Neural cell (in vitro differentiated cells): ENCODE results near the gene PDGFB. TPM values are rescaled to one million over a fixed set of nuclear protein-coding genes. Genes with fewer than 3 reads are reported as not detected.

Experiments used
- H2AFZ ChIP-seq: fragments of 200-600, 300-800 bp; sonication (generic), shearing (Covaris generic); 2 replicates; pipeline ENCODE4 v1.6.0; 2014; ENCODE audit warnings: low read depth, mild to moderate bottlenecking, antibody characterized with exemption, low read length, moderate library complexity
- H3F3A ChIP-seq: fragments of 200-600 bp; shearing (Covaris generic); 2 replicates; pipeline ENCODE4 v1.6.1; 2016; ENCODE audit warnings: mild to moderate bottlenecking, moderate library complexity, mixed read lengths, antibody characterized with exemption, low read length; ENCODE audit not compliant: insufficient read depth, poor library complexity, severe bottlenecking
- H3K27ac ChIP-seq: fragments of 200-600, 300-800 bp; sonication (generic), shearing (Covaris generic); 2 replicates; pipeline ENCODE4 v1.5.1; 2014; ENCODE audit warnings: mild to moderate bottlenecking, low read length, moderate library complexity
- H3K27me3 ChIP-seq: fragments of 300-800, 200-600 bp; sonication (generic), shearing (Covaris generic); 2 replicates; pipeline ENCODE4 v1.6.0; 2014; ENCODE audit warnings: mild to moderate bottlenecking, low read depth, low read length, moderate library complexity; ENCODE audit not compliant: insufficient read depth
- H3K36me3 ChIP-seq: fragments of 300-800, 200-600 bp; sonication (generic), shearing (Covaris generic); 2 replicates; pipeline ENCODE4 v1.5.1; 2014; ENCODE audit warnings: mild to moderate bottlenecking, antibody characterized with exemption, low read length, moderate library complexity; ENCODE audit not compliant: insufficient read depth
- H3K4me2 ChIP-seq: fragments of 300-800, 200-600 bp; sonication (generic), shearing (Covaris generic); 2 replicates; pipeline ENCODE4 v1.6.0; 2014; ENCODE audit warnings: mild to moderate bottlenecking, low read length
- H3K4me3 ChIP-seq: fragments of 300-800, 200-600 bp; sonication (generic), shearing (Covaris generic); 2 replicates; pipeline ENCODE4 v1.5.1; 2014; ENCODE audit warnings: mild to moderate bottlenecking, low read length, moderate library complexity
- H3K79me2 ChIP-seq: fragments of 200-600 bp; shearing (Covaris generic); replicated peaks from 2 replicates; pipeline ENCODE4 v1.6.0; 2014; ENCODE audit warnings: mild to moderate bottlenecking, low read length, moderate library complexity; ENCODE audit not compliant: insufficient read depth
- H3K9ac ChIP-seq: fragments of 300-800, 200-600 bp; sonication (generic), shearing (Covaris generic); 2 replicates; pipeline ENCODE4 v1.6.1; 2016; ENCODE audit warnings: mild to moderate bottlenecking, low read length, mixed read lengths
- H3K9me2 ChIP-seq: fragments of 200-600 bp; shearing (Covaris generic); 2 replicates; pipeline ENCODE4 v1.6.1; 2016; ENCODE audit warnings: mild to moderate bottlenecking, low read length, mixed read lengths; ENCODE audit not compliant: insufficient read depth
- H3K9me3 ChIP-seq: fragments of 200-600, 300-800 bp; sonication (generic), shearing (Covaris generic); 2 replicates; pipeline ENCODE4 v1.6.1; 2016; ENCODE audit warnings: mild to moderate bottlenecking, mixed run types, low read length, moderate library complexity, mixed read lengths
- H4K20me1 ChIP-seq: fragments of 200-600 bp; shearing (Covaris generic); 2 replicates; pipeline ENCODE4 v1.6.1; 2016; ENCODE audit warnings: mild to moderate bottlenecking, mixed run types; ENCODE audit not compliant: insufficient read depth
- EP300 ChIP-seq: fragments of 450-650 bp; conservative IDR thresholded peaks from 2 replicates; pipeline ENCODE4 v1.6.1; 2014; ENCODE audit warnings: antibody characterized with exemption, mild to moderate bottlenecking, moderate library complexity; ENCODE audit not compliant: poor library complexity, severe bottlenecking
- EZH2 ChIP-seq: fragments of 200-600, 300-800 bp; shearing (Covaris generic), sonication (generic); IDR thresholded peaks from 2 replicates; pipeline ENCODE4 v1.6.1; 2014; ENCODE audit warnings: antibody characterized with exemption, low read length, borderline replicate concordance, mild to moderate bottlenecking; ENCODE audit not compliant: insufficient read depth, poor library complexity, severe bottlenecking
- MXI1 ChIP-seq: fragments of 450-650 bp; conservative IDR thresholded peaks from 2 replicates; pipeline ENCODE4 v1.6.1; 2014; ENCODE audit warnings: antibody characterized with exemption, mild to moderate bottlenecking; ENCODE audit not compliant: poor library complexity, severe bottlenecking
- POLR2AphosphoS5 ChIP-seq: IDR thresholded peaks from 2 replicates; pipeline ENCODE4 v1.6.1; 2012
- RAD21 ChIP-seq: fragments of 450-650 bp; conservative IDR thresholded peaks from 2 replicates; pipeline ENCODE4 v1.6.1; 2014; ENCODE audit warnings: antibody characterized with exemption, mild to moderate bottlenecking, moderate library complexity
- SMC3 ChIP-seq: fragments of 450-650 bp; conservative IDR thresholded peaks from 2 replicates; pipeline ENCODE4 v1.6.1; 2014; ENCODE audit warnings: antibody characterized with exemption, mild to moderate bottlenecking, moderate library complexity; ENCODE audit not compliant: poor library complexity
- TAF1 ChIP-seq: IDR thresholded peaks from 2 replicates; pipeline ENCODE4 v1.6.1; 2012; ENCODE audit warnings: low read depth
- polyA plus RNA-seq: library from polyadenylated mRNA; depleted of rRNA; stranded (reverse); fragments of >200 nt; gene quantifications from 2 replicates; pipeline ENCODE4 v1.2.3, GENCODE V29; 2014
- TF ChIP-seq, protein P1 (sequence below): IDR thresholded peaks from 2 replicates; pipeline ENCODE4 v1.6.1; 2012; ENCODE audit warnings: borderline replicate concordance
- TF ChIP-seq, protein P2 (sequence below): fragments of 450-650 bp; IDR thresholded peaks from 2 replicates; pipeline ENCODE4 v1.5.1; 2014; ENCODE audit warnings: antibody characterized with exemption, mild to moderate bottlenecking, moderate library complexity; ENCODE audit not compliant: poor library complexity, severe bottlenecking

PDGFB gene
- polyA plus RNA-seq, 1 donor from 2014 or later, result 0.61 TPM

DNA sequence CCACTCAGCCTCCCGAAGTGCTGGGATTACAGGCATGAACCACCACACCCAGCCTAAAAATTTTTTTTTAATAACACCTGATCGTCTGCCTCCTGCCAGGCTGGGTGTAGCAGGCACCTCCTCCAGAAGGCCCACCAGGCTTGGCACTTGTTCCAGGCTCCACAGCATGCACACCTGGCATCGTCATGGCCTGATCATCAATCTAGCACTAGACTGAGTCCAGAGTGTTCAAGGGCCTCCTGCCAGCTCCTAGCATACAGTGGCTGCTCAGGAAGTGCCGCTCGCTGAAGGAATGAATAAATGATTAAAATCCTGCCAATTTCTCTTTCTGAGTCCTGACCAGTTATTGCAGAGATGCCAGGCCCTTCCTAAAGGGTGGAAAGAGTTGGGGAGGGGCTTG lies 3.5 kb upstream of the PDGFB start:
- no peaks in the 10 kb centered on the region for H3K9me2 ChIP-seq
- H3K27ac ChIP-seq, result no peak overlapping the region
- no peaks in the 10 kb centered on the region for H3F3A ChIP-seq
- no peak overlapping the region for H2AFZ ChIP-seq
- H3K9ac ChIP-seq, result no peak overlapping the region
- H4K20me1 ChIP-seq, result no peaks in the 10 kb centered on the region
- H3K4me2 ChIP-seq, result no peak overlapping the region
- no peaks in the 10 kb centered on the region for H3K36me3 ChIP-seq
- TF ChIP-seq SMC3 (no peak), RAD21 (no peak), MXI1 (no peak), EP300 (no peak), POLR2AphosphoS5 (no peak), EZH2 (no peak), TAF1 (no peak)
- TF ChIP-seq, protein P1, sequence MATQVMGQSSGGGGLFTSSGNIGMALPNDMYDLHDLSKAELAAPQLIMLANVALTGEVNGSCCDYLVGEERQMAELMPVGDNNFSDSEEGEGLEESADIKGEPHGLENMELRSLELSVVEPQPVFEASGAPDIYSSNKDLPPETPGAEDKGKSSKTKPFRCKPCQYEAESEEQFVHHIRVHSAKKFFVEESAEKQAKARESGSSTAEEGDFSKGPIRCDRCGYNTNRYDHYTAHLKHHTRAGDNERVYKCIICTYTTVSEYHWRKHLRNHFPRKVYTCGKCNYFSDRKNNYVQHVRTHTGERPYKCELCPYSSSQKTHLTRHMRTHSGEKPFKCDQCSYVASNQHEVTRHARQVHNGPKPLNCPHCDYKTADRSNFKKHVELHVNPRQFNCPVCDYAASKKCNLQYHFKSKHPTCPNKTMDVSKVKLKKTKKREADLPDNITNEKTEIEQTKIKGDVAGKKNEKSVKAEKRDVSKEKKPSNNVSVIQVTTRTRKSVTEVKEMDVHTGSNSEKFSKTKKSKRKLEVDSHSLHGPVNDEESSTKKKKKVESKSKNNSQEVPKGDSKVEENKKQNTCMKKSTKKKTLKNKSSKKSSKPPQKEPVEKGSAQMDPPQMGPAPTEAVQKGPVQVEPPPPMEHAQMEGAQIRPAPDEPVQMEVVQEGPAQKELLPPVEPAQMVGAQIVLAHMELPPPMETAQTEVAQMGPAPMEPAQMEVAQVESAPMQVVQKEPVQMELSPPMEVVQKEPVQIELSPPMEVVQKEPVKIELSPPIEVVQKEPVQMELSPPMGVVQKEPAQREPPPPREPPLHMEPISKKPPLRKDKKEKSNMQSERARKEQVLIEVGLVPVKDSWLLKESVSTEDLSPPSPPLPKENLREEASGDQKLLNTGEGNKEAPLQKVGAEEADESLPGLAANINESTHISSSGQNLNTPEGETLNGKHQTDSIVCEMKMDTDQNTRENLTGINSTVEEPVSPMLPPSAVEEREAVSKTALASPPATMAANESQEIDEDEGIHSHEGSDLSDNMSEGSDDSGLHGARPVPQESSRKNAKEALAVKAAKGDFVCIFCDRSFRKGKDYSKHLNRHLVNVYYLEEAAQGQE, result no peak
- TF ChIP-seq, protein P2, sequence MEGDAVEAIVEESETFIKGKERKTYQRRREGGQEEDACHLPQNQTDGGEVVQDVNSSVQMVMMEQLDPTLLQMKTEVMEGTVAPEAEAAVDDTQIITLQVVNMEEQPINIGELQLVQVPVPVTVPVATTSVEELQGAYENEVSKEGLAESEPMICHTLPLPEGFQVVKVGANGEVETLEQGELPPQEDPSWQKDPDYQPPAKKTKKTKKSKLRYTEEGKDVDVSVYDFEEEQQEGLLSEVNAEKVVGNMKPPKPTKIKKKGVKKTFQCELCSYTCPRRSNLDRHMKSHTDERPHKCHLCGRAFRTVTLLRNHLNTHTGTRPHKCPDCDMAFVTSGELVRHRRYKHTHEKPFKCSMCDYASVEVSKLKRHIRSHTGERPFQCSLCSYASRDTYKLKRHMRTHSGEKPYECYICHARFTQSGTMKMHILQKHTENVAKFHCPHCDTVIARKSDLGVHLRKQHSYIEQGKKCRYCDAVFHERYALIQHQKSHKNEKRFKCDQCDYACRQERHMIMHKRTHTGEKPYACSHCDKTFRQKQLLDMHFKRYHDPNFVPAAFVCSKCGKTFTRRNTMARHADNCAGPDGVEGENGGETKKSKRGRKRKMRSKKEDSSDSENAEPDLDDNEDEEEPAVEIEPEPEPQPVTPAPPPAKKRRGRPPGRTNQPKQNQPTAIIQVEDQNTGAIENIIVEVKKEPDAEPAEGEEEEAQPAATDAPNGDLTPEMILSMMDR, result no peak
- peaks cover 40% of the 10 kb centered on the region for H3K27me3 ChIP-seq
- no peak overlapping the region for H3K4me3 ChIP-seq
- no peaks in the 10 kb centered on the region for H3K79me2 ChIP-seq
- H3K9me3 ChIP-seq, result no peaks in the 10 kb centered on the region

DNA sequence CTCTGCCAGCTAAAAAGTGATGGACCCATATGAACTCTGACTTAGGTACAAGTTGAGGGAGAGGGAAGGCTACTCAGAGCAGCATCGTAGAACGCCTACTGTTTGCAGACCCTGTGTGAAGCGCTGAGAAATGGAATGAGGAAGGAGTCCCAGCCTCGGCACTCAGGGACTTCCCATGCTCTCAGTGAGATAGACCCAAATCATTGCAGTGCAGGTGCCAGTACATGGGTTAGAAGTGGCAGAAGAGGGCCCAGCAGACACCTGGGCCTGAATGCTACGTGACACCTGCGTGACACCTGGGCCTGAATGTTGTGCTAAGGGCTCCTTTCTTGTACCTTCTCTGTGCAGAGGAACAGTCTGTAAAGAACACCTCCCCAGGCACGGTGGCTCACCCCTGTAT lies 2.6 kb upstream of the PDGFB start:
- no peaks in the 10 kb centered on the region for H3K9me2 ChIP-seq
- H3K79me2 ChIP-seq, result no peaks in the 10 kb centered on the region
- no peaks in the 10 kb centered on the region for H3K36me3 ChIP-seq
- H3K27ac ChIP-seq, result no peak overlapping the region
- H3K27me3 ChIP-seq, result peaks cover 49% of the 10 kb centered on the region
- no peak overlapping the region for H2AFZ ChIP-seq
- no peaks in the 10 kb centered on the region for H4K20me1 ChIP-seq
- TF ChIP-seq EZH2 (no peak), RAD21 (no peak), POLR2AphosphoS5 (no peak), TAF1 (no peak)
- TF ChIP-seq, protein P2, result no peak
- TF ChIP-seq, protein P1, result no peak
- H3K9ac ChIP-seq, result no peak overlapping the region
- H3F3A ChIP-seq, result no peaks in the 10 kb centered on the region
- H3K4me3 ChIP-seq, result no peak overlapping the region
- no peak overlapping the region for H3K4me2 ChIP-seq
- H3K9me3 ChIP-seq, result no peaks in the 10 kb centered on the region
